ENCODE data around the gene ZXDC. TPM values are rescaled to one million over a fixed set of nuclear protein-coding genes. Genes with fewer than 3 reads are reported as not detected.

The ZXDC gene
- total RNA-seq, 1 experiment from 2014 or later: 37.2 TPM

GRCh38 chr3:126439346-126439967, 36.2 kb downstream of the ZXDC start:
- no peak overlapping the region for H3K27ac Mint-ChIP-seq (ENCODE audit: low read depth, unreplicated experiment)
- intact Hi-C loops (cut with micrococcal nuclease): no loop called here
- TF ChIP-seq, protein P1, sequence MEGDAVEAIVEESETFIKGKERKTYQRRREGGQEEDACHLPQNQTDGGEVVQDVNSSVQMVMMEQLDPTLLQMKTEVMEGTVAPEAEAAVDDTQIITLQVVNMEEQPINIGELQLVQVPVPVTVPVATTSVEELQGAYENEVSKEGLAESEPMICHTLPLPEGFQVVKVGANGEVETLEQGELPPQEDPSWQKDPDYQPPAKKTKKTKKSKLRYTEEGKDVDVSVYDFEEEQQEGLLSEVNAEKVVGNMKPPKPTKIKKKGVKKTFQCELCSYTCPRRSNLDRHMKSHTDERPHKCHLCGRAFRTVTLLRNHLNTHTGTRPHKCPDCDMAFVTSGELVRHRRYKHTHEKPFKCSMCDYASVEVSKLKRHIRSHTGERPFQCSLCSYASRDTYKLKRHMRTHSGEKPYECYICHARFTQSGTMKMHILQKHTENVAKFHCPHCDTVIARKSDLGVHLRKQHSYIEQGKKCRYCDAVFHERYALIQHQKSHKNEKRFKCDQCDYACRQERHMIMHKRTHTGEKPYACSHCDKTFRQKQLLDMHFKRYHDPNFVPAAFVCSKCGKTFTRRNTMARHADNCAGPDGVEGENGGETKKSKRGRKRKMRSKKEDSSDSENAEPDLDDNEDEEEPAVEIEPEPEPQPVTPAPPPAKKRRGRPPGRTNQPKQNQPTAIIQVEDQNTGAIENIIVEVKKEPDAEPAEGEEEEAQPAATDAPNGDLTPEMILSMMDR (IDR thresholded peaks at IDR 0.05; ENCODE audit: unreplicated experiment): no peak
- BruUV-seq (replicated peaks): no TSS peak
- peaks cover 32% of the 10 kb centered on the region for H3K36me3 Mint-ChIP-seq (ENCODE audit: insufficient read depth, unreplicated experiment)
- H3K4me1 Mint-ChIP-seq (ENCODE audit: insufficient read depth, unreplicated experiment): no peaks in the 10 kb centered on the region
- no peaks in the 10 kb centered on the region for H3K9me3 Mint-ChIP-seq (ENCODE audit: unreplicated experiment)
- no peak overlapping the region for H3K4me3 Mint-ChIP-seq (ENCODE audit: unreplicated experiment)
- CTCF ChIA-PET: interaction anchor here (0.7 kb wide), 2 partner anchors 32 to 199 kb away, joined by 3 to 4 read pairs; no protein-coding TSS in a partner anchor
- POLR2A ChIA-PET: no interaction called here
- H3K27me3 Mint-ChIP-seq (ENCODE audit: insufficient read depth, unreplicated experiment): no peaks in the 10 kb centered on the region
- DNase-seq (ENCODE audit: unreplicated experiment): no peak

DNA sequence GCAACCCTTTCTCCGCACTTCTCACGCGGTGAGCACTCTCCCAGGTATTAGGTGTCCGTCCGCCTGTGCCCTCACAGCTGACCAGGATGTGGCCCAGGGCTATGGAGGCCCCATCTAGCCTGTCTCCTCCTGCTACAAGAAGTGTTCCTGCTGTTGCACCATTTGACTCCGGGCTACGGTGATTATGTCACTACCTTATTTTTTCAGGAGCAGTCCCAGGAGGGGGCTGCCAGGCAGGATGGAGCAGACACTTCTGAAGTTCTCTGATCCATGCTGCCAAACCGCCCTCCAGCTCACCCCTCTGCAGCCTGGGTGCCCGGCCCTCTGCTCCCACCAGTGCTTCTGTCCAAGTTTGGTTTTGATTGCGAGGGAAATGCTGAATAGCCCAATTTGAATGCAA, 36.9 kb downstream of the ZXDC start:
- TF ChIP-seq, protein P1 (IDR thresholded peaks at IDR 0.05; ENCODE audit: unreplicated experiment): no peak
- Mint-ChIP-seq H3K9me3 (ENCODE audit: unreplicated experiment) (no peaks in the 10 kb centered on the region), H3K4me1 (ENCODE audit: insufficient read depth, unreplicated experiment) (no peaks in the 10 kb centered on the region), H3K4me3 (ENCODE audit: unreplicated experiment) (no peak overlapping the region), H3K27ac (ENCODE audit: low read depth, unreplicated experiment) (no peak overlapping the region), H3K36me3 (ENCODE audit: insufficient read depth, unreplicated experiment) (peaks cover 32% of the 10 kb centered on the region), H3K27me3 (ENCODE audit: insufficient read depth, unreplicated experiment) (no peaks in the 10 kb centered on the region)
- DNase-seq (ENCODE audit: unreplicated experiment): no peak
- ChIA-PET POLR2A (no interaction called here), CTCF (interaction anchor here (0.7 kb wide), 1 partner anchor 198 kb away, joined by 3 read pairs; no protein-coding TSS in a partner anchor)
- no TSS peak for BruUV-seq (replicated peaks)
- intact Hi-C loops (cut with micrococcal nuclease): no loop called here

DNA sequence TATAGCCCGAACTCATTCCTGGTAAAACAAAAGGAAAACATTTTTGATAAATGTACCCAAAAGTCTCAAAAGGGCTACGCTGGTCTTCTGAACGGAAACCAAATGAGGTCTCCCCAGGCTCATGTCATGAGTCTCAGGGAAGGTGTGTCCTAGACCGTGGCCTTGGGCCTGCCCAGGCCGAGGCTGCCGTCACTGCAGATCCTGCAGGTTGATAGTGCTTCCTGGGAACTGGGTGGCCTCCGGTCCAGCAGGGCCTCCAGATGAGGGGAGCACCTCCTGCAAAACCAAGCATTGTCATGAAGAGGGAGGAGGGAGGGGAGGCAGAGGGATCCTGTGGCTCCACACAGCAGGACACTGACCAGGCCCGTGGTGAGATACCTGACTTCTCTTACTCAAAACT, 37.5 kb downstream of the ZXDC start:
- Mint-ChIP-seq H3K27ac (ENCODE audit: low read depth, unreplicated experiment) (no peak overlapping the region), H3K36me3 (ENCODE audit: insufficient read depth, unreplicated experiment) (peaks cover 32% of the 10 kb centered on the region), H3K4me3 (ENCODE audit: unreplicated experiment) (no peak overlapping the region), H3K27me3 (ENCODE audit: insufficient read depth, unreplicated experiment) (no peaks in the 10 kb centered on the region), H3K9me3 (ENCODE audit: unreplicated experiment) (no peaks in the 10 kb centered on the region), H3K4me1 (ENCODE audit: insufficient read depth, unreplicated experiment) (peaks cover 4% of the 10 kb centered on the region)
- no TSS peak for BruUV-seq (replicated peaks)
- no peak for DNase-seq (ENCODE audit: unreplicated experiment)
- intact Hi-C loops (cut with micrococcal nuclease): no loop called here
- ChIA-PET POLR2A (no interaction called here), CTCF (no interaction called here)
- TF ChIP-seq, protein P1 (IDR thresholded peaks at IDR 0.05; ENCODE audit: unreplicated experiment): no peak

- ChIA-PET CTCF (no interaction called here), POLR2A (no interaction called here)
- TF ChIP-seq, protein P1 (IDR thresholded peaks at IDR 0.05; ENCODE audit: unreplicated experiment): no peak
- DNase-seq (ENCODE audit: unreplicated experiment): no peak
- Mint-ChIP-seq H3K9me3 (ENCODE audit: unreplicated experiment) (no peaks in the 10 kb centered on the region), H3K27me3 (ENCODE audit: insufficient read depth, unreplicated experiment) (no peaks in the 10 kb centered on the region), H3K4me3 (ENCODE audit: unreplicated experiment) (no peak overlapping the region), H3K27ac (ENCODE audit: low read depth, unreplicated experiment) (no peak overlapping the region), H3K36me3 (ENCODE audit: insufficient read depth, unreplicated experiment) (peaks cover 26% of the 10 kb centered on the region), H3K4me1 (ENCODE audit: insufficient read depth, unreplicated experiment) (peaks cover 5% of the 10 kb centered on the region)
- no TSS peak for BruUV-seq (replicated peaks)
- intact Hi-C loops (cut with micrococcal nuclease): no loop called here
Observed at GRCh38 chr3:126436826-126437717, 38.6 kb downstream of the ZXDC start.

Data from MCF 10A (cell line).